Esophagus squamous epithelium (tissue), 4 donors: ENCODE results near the gene IRF3.

ENCODE experiments used
- CTCF ChIP-seq, 6 experiments: fragments of 450-650 bp in 4 of 6; fragments of 200-600 bp in 2 of 6; sonication (generic) in 2 of 6; IDR thresholded peaks; one replicate each; pipeline ENCODE4 v1.5.1; 2016 to 2019; ENCODE audit warnings: antibody characterized with exemption in 6 of 6, mild to moderate bottlenecking in 4 of 6, moderate library complexity in 4 of 6
- POLR2A ChIP-seq, 4 donors: fragments of 450-650 bp; IDR thresholded peaks; one replicate each; pipeline ENCODE4 v1.6.1; 2017; ENCODE audit warnings: antibody characterized with exemption in 4 of 4, mild to moderate bottlenecking in 4 of 4, moderate library complexity in 3 of 4

GRCh38 chr19:49645995-49646394 is 19.7 kb downstream of the IRF3 start:
- TF ChIP-seq CTCF (IDR thresholded peaks at IDR 0.05) (no peak), POLR2A (IDR thresholded peaks at IDR 0.05) (no peak)
